K562 (cell line): ENCODE data around the gene ITPR1. TPM values are rescaled to one million over a fixed set of nuclear protein-coding genes. Genes with fewer than 3 reads are reported as not detected.

Experiments
- ARID2 ChIP-seq: fragments of 450-650 bp; IDR thresholded peaks from 2 replicates; pipeline ENCODE4 v1.6.1; 2017; ENCODE audit warnings: antibody characterized with exemption, mild to moderate bottlenecking
- BCOR ChIP-seq: fragments of 450-650 bp; IDR thresholded peaks from 2 replicates; pipeline ENCODE4 v1.6.1; 2016
- BMI1 ChIP-seq: fragments of 150-350 bp; IDR thresholded peaks from 2 replicates; pipeline ENCODE4 v1.6.1; 2014; ENCODE audit warnings: low read length
- ELK3 ChIP-seq: fragments of 450-650 bp; formaldehyde crosslinking; IDR thresholded peaks from 2 replicates; pipeline ENCODE4 v1.4.0; 2020; ENCODE audit warnings: mild to moderate bottlenecking
- FOXA1 ChIP-seq: fragments of 450-650 bp; IDR thresholded peaks from 2 replicates; pipeline ENCODE4 v1.6.1; 2016; ENCODE audit warnings: mild to moderate bottlenecking, borderline replicate concordance
- HOXB6 ChIP-seq: fragments of 250-450 bp; sonication (Bioruptor Pico); IDR thresholded peaks from 2 replicates; pipeline ENCODE4 v1.5.1; 2022; ENCODE audit warnings: mild to moderate bottlenecking, borderline replicate concordance
- KAT8 ChIP-seq: fragments of 450-650 bp; IDR thresholded peaks from 2 replicates; pipeline ENCODE4 v1.6.1; 2016; ENCODE audit warnings: low read depth, mild to moderate bottlenecking
- MAFK ChIP-seq: IDR thresholded peaks from 2 replicates; pipeline ENCODE4 v1.6.1; 2011; ENCODE audit warnings: low read length, improper control_type of control experiment
- MCM2 ChIP-seq: fragments of 450-650 bp; IDR thresholded peaks from 2 replicates; pipeline ENCODE4 v1.6.1; 2017; ENCODE audit warnings: low read depth, mild to moderate bottlenecking
- NCOA6 ChIP-seq: fragments of 450-650 bp; IDR thresholded peaks from 2 replicates; pipeline ENCODE4 v1.6.1; 2017; ENCODE audit warnings: mild to moderate bottlenecking
- NR2C2 ChIP-seq, 2 experiments: fragments of 200-800 bp in 1 of 2; sonication (Bioruptor generic) in 1 of 2; sonication (generic) in 1 of 2; formaldehyde crosslinking in 1 of 2; IDR thresholded peaks; 2 replicates each; pipeline versions ENCODE4 v1.6.1 to v1.8.0; 2016 to 2022; ENCODE audit warnings: mild to moderate bottlenecking in 1 of 2, missing compliant biosample characterization in 1 of 2, missing genetic modification characterization in 1 of 2, missing genetic modification reagents in 1 of 2
- POLR2A ChIP-seq: fragments of 450-650 bp; conservative IDR thresholded peaks from 2 replicates; pipeline ENCODE4 v1.6.1; 2016
- RBM15 ChIP-seq: fragments of 200-400 bp; formaldehyde crosslinking; IDR thresholded peaks from 2 replicates; pipeline ENCODE4 v1.6.1; 2018; ENCODE audit warnings: mild to moderate bottlenecking, low read length, moderate library complexity; ENCODE audit not compliant: insufficient read depth
- RNF2 ChIP-seq: sonication (generic); IDR thresholded peaks from 2 replicates; pipeline ENCODE4 v1.6.1; 2016
- SMARCA5 ChIP-seq: fragments of 450-650 bp; IDR thresholded peaks from 2 replicates; pipeline ENCODE4 v1.6.1; 2016
- THAP7 ChIP-seq: fragments of 250-450 bp; sonication (Bioruptor Pico); IDR thresholded peaks from 2 replicates; pipeline ENCODE4 v1.5.0; 2021
- ZBTB2 ChIP-seq: fragments of 450-650 bp; IDR thresholded peaks from 2 replicates; pipeline ENCODE4 v1.6.1; 2016; ENCODE audit warnings: antibody characterized with exemption
- ZEB2 ChIP-seq: fragments of 450-650 bp; IDR thresholded peaks from 2 replicates; pipeline ENCODE4 v1.6.1; 2016
- ZKSCAN8 ChIP-seq: fragments of 200-800 bp; sonication (Bioruptor generic); IDR thresholded peaks from 2 replicates; pipeline ENCODE4 v1.6.1; 2016; ENCODE audit warnings: missing genetic modification characterization, missing compliant biosample characterization
- ZNF174 ChIP-seq: fragments of 250-450 bp; sonication (Bioruptor Pico); IDR thresholded peaks from 2 replicates; pipeline ENCODE4 v1.4.0; 2020; ENCODE audit warnings: mild to moderate bottlenecking
- ZNF316 ChIP-seq: fragments of 450-650 bp; IDR thresholded peaks from 2 replicates; pipeline ENCODE4 v1.6.1; 2016
- polyA plus RNA-seq, 8 experiments: library from polyadenylated mRNA; depleted of rRNA in 4 of 8; stranded (reverse) in 5 of 8; unstranded in 3 of 8; fragments of >200 nt; fragmentation: Nextera tagmentation in 2 of 8; fragmentation: Illumina TruSeq in 1 of 8; extraction: Ambion mirVana in 2 of 8; extraction: Trizol in 1 of 8; gene quantifications; 2 replicates each; pipeline versions ENCODE4 v1.2.1 to v1.2.3, GENCODE V29; 2011 to 2014; ENCODE audit warnings: inconsistent platforms in 1 of 8, missing spikeins in 1 of 8
- total RNA-seq, 7 experiments: library from RNA; depleted of rRNA in 6 of 7; stranded (reverse); fragments of >200 nt in 6 of 7; fragmentation: Illumina TruSeq in 2 of 7; extraction: Trizol in 2 of 7; gene quantifications; 2 replicates each; pipeline versions ENCODE4 v1.2.1 to v1.2.3, GENCODE V29; 2011 to 2021; ENCODE audit warnings: low replicate concordance in 1 of 7
- TF ChIP-seq, protein P1 (sequence below): sonication (generic); formaldehyde crosslinking; IDR thresholded peaks from 2 replicates; pipeline ENCODE4 v1.8.0; 2022; ENCODE audit warnings: mild to moderate bottlenecking, missing genetic modification reagents
- TF ChIP-seq, protein P2 (sequence below), 3 experiments: fragments of 200-800 bp in 1 of 3; sonication (Bioruptor generic) in 1 of 3; sonication (generic) in 1 of 3; formaldehyde crosslinking in 1 of 3; IDR thresholded peaks; 2 replicates each; pipeline versions ENCODE4 v1.6.1 to v1.8.0; 2016 to 2022; ENCODE audit warnings: mild to moderate bottlenecking in 2 of 3, missing compliant biosample characterization in 2 of 3, missing genetic modification characterization in 2 of 3, missing genetic modification reagents in 1 of 3
- TF ChIP-seq, protein P3 (sequence below): fragments of 250-450 bp; sonication (Bioruptor Pico); IDR thresholded peaks from 2 replicates; pipeline ENCODE4 v1.5.0; 2022; ENCODE audit warnings: mild to moderate bottlenecking

ITPR1 gene
- total and polyA plus RNA-seq, 9 of the 15 experiments (the other 6 are each of a cell fraction or from before 2014, with no cell fraction given), result 22.4 to 40.0 (median 27.4) TPM

GRCh38 chr3:4814904-4815574 lies 321.9 kb downstream of the ITPR1 start (continued):
- no peak for TF ChIP-seq KAT8
- TF ChIP-seq BMI1, result no peak
- no peak; the same call in 1 of the 2 replicates for TF ChIP-seq ZEB2
- no peak for TF ChIP-seq ZNF316
- no peak for TF ChIP-seq RBM15
- no peak for TF ChIP-seq RNF2
- TF ChIP-seq, protein P1, sequence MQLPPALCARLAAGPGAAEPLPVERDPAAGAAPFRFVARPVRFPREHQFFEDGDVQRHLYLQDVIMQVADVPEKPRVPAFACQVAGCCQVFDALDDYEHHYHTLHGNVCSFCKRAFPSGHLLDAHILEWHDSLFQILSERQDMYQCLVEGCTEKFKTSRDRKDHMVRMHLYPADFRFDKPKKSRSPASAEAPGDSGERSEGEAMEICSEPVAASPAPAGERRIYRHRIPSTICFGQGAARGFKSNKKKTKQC (CRISPR knock-in tag), result peak; percentile 86
- peak; percentile 15; the same call in 1 of the 2 replicates for TF ChIP-seq POLR2A
- TF ChIP-seq, protein P2, sequence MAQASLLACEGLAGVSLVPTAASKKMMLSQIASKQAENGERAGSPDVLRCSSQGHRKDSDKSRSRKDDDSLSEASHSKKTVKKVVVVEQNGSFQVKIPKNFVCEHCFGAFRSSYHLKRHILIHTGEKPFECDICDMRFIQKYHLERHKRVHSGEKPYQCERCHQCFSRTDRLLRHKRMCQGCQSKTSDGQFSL (CRISPR knock-in tag; IDR thresholded peaks at IDR 0.05), result no peak
- TF ChIP-seq, protein P2 (tag; IDR thresholded peaks at IDR 0.05), result peak in 1 of 2 experiments; percentile 81; a peak in 2 of 4 replicates
- TF ChIP-seq FOXA1, result no peak
- no peak for TF ChIP-seq ELK3 (CRISPR knock-in tag)
- TF ChIP-seq, protein P3, sequence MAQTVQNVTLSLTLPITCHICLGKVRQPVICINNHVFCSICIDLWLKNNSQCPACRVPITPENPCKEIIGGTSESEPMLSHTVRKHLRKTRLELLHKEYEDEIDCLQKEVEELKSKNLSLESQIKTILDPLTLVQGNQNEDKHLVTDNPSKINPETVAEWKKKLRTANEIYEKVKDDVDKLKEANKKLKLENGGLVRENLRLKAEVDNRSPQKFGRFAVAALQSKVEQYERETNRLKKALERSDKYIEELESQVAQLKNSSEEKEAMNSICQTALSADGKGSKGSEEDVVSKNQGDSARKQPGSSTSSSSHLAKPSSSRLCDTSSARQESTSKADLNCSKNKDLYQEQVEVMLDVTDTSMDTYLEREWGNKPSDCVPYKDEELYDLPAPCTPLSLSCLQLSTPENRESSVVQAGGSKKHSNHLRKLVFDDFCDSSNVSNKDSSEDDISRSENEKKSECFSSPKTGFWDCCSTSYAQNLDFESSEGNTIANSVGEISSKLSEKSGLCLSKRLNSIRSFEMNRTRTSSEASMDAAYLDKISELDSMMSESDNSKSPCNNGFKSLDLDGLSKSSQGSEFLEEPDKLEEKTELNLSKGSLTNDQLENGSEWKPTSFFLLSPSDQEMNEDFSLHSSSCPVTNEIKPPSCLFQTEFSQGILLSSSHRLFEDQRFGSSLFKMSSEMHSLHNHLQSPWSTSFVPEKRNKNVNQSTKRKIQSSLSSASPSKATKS (CRISPR knock-in tag), result no peak
- TF ChIP-seq NR2C2 (CRISPR knock-in tag; IDR thresholded peaks at IDR 0.05), result peak; percentile 58; the same call in 1 of the 2 replicates
- peak; percentile 66 for TF ChIP-seq NR2C2 (tag; IDR thresholded peaks at IDR 0.05)
- TF ChIP-seq ZNF174 (CRISPR knock-in tag), result no peak
- 0 out of 2 replicates have a peak, but pooled peaks have one; percentile 20 for TF ChIP-seq ARID2
- TF ChIP-seq MAFK, result no peak
- peak; percentile 84; the same call in 1 of the 2 replicates for TF ChIP-seq SMARCA5
- TF ChIP-seq NCOA6, result no peak
- no peak for TF ChIP-seq THAP7 (CRISPR knock-in tag)
- TF ChIP-seq ZBTB2, result no peak; the same call in 1 of the 2 replicates
- no peak for TF ChIP-seq MCM2
- TF ChIP-seq HOXB6 (CRISPR knock-in tag), result no peak
- peak; percentile 81; the same call in 1 of the 2 replicates for TF ChIP-seq ZKSCAN8
- peak; percentile 87 for TF ChIP-seq BCOR
